HG03025 (cell line): ENCODE results near the gene YRDC.

Experiments
- ATAC-seq: cut with Tn5 transposase; IDR thresholded peaks from one replicate; pipeline ENCODE4 v1.9.1; 2021; ENCODE audit warnings: mild to moderate bottlenecking, moderate library complexity; ENCODE audit not compliant: unreplicated experiment, low FRiP score

Gene YRDC, protein sequence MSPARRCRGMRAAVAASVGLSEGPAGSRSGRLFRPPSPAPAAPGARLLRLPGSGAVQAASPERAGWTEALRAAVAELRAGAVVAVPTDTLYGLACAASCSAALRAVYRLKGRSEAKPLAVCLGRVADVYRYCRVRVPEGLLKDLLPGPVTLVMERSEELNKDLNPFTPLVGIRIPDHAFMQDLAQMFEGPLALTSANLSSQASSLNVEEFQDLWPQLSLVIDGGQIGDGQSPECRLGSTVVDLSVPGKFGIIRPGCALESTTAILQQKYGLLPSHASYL

DNA sequence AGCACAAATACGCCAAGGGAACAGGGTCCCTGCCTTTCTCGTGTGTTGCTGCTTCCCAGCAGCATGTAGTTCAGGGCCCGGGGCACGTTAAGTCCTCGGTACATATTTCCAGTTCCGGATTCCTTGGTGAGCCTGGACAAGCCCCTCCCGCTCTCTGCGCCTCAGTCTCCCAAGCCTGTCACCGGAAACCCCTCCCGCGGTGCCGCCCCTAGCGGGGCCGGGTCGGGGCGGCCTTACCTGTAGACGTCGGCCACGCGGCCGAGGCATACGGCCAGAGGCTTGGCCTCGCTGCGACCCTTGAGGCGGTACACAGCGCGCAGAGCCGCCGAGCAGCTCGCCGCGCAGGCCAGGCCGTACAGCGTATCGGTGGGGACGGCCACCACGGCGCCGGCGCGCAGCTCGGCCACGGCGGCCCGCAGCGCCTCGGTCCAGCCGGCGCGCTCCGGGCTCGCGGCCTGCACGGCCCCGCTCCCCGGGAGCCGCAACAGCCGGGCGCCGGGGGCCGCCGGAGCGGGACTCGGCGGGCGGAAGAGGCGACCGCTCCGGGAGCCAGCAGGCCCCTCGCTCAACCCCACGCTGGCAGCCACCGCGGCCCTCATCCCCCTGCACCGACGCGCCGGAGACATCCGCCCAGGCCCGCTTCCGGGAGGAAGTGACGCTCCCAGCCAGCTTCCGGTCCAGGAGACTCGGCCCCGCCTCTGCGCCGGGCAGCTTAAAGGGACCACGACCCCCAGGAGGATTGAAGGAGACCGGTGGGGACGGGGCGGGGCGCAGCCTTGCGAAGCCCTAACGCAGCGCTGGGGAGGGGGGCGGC lies at the start of gene YRDC, which contains the start of gene C1orf122:
Gene YRDC (minus strand): TSS at position 654 of the 814 bp plus-strand sequence. CDS start 28 bp downstream, at position 626.
Gene C1orf122 (plus strand): TSS at position 236 of the 814 bp plus-strand sequence. CDS start 615 bp downstream, outside the sequence.
- peak; percentile 82 for ATAC-seq

DNA sequence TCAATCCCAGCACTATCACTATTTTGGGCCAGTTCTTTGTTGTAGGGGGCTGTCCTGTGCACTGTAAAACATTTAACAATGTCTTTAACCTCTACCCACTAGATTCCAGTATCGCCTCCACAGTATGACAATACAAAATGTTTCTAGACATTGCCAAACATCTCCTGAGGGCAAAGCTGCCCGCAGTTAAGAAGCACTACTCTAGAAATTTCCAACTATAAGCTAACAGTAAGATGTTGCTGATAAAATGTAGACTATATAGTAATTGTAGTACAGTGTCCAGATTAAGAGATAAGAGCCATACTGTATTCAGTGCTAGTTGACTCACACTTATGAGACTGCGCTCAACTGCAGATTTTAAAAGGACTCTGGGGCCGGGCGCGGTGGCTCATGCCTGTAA lies 46.4 kb upstream of the YRDC start:
- ATAC-seq: no peak

DNA sequence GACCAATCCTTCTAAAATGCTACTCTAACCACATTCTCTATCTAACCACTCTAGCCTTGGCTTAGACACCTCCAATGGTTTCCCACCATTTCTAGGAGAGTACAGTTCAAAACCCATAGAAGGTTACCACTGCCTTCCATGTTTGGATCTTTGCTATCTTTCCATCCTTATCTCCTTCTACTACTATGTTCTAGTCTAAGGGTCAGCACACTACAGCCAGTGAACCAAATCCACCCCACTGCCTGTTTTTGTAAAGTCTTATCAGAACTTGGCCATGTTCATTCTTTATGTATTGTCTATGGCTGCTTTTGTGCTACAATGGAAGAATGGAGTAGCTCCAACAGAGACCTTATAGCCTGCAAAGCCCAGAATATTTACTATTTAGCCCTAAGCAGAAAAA lies 45.1 kb upstream of the YRDC start:
- ATAC-seq: no peak

DNA sequence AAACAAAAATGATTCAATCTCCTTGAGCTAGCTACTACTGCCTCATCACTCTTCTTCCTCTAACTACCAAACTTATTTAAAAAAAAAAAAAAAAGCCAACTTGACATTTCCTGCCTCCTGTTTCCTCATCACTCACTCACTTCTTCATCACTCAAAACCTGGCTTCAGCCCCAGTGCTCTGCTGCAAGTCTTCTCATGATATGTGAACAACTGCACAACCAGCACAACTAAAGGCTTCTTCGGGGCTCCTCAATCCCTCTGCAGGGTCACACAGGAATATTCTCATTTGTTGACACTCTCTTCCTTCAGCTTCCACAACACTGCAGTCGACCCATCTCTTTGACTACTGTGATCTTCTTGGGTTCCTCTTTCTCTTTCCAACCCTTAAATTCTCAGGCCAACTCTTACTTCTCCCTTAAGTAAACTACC lies 43.8 kb upstream of the YRDC start:
- ATAC-seq: no peak

DNA sequence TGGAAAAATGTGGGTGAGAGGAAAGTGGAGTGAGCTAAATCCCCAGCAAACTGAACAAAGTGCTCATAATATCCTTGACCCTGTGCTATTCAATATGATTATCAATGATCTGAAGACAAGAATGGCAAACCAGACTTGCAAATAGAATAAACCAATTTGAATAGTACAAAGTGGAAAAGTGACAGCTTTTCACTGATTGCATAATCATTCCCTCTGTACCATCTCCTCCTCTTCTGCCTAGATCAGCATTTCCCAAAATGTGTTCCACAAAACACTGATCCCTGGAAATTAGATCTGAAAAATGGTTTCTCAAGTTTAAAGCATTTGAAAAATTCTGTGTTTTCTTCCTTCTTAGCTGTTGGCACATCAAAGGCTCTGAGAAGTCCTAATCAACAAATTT lies 43.3 kb upstream of the YRDC start:
- ATAC-seq: no peak

DNA sequence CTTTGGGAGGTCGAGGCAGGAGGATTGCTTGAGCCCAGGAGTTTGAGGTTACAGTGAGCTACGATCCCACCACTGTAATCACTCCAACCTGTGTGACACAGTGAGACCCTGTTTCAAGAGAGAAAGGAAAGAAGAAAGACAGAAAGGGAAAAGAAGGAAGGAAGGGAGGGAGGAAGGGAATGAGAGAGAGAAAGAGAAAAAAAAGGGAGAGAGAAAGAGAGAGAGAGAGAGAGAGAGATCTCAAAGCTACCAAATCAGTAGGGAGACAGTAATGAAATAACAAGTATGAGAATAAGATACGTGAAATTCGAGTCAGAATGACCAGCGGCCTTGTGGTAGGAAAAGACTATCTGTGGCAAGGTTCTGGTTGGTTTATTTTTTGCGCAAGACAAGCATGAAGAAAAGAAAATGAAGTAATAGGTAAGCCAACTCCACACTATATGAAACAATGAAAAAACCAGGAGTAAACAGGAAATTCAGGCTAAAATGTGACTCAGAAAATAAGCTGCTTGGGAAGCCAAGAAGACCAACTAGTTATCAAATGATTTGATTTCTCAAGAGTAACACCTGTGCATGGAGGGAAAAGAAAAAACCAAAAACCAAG lies 42.4 kb upstream of the YRDC start:
- ATAC-seq: no peak

DNA sequence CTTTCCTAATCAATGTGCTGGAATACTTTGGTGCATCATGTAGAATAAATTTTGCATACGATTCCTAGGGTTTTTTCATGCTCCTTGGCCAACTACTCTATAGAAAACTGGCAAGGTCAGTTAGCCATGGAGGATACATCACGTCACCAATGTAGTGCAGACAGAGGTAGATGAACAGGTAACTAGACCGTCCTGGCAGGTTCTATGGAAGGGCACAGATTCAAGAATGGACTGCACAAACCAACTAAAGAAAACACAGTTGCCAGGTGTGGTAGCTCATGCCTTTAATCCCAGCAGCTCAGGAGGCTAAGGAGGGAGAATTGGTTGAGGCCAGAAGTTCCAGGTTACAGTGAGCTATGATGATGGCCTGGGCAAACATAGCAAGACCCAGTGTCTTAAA lies 41.5 kb upstream of the YRDC start:
- ATAC-seq: no peak

DNA sequence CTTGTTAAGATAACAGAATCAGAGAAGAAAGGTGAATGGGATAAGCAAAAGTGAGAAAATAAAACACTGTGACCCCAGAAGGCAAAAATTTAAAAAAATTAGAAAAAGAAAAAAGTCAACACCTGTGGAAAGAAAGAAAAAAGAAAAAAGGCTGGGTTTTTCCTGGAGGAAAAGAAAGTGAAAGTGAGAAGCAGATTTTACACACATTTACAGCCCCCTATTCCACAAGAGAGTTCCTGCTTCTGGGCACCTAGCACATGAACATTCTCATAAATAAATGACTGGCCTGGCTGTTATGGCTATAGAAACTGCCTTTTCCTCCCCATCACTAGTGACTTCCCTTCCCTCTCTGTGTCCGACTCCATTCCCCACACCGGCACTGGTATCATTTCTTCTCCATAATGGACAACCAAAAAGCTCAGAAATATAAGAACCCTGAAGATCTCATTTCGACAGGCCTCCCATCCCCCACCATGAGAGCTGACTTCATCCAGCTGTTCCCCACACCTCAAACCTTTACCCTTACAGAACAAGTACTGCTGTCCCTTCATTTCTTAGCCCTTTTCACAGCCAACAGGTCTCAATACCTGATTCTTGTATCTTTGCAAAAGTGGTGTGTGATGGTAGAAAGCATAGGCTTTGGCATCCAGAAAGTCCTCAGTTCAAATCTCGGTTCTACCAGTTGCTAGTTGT lies 38.8 kb upstream of the YRDC start:
- no peak for ATAC-seq

DNA sequence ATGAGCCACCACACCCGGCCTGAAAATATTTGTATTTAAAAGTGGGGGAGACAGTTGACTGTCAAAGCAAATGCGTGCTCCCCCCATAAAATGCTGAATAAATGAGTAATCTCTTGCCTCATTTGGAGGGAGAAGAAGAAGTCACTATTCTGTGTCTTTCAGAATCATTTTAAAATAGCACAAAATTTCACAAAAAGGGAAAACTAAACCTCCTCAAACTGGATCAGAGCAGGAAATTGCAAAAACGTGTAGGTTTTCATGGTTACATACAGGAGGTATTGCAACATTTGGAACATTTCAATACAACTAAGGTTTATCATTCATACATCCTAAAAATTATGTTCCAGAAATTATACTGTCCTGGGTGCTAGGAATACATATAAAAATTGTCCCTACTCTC lies 37.8 kb upstream of the YRDC start:
- ATAC-seq: no peak

DNA sequence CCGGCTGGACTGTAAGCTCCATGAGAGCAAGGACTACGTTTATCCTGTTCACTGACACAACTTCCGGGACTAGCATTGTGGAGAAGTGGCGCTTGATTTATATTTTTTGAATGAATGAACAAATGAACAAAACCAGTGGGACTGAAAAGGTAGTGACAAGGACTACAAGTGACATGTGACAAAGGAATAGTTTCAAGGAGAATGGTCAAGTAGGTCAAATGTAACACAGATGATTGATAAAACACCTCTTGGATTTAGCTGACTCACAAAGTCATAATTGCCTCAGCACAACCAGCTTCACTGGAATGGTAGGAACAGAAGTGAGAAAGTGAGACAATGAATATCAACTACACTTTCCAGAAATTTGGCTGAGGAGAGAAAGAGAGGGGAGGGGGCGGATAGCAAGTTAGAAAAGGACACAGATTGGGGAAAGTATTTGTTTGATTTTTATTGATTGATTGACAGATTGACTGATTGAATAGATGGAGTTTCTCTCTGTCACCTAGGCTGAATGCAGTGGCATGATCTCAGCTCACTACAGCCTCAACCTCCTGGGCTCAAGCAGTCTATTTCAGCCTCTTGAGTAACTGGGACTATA lies 37.1 kb upstream of the YRDC start:
- no peak for ATAC-seq

DNA sequence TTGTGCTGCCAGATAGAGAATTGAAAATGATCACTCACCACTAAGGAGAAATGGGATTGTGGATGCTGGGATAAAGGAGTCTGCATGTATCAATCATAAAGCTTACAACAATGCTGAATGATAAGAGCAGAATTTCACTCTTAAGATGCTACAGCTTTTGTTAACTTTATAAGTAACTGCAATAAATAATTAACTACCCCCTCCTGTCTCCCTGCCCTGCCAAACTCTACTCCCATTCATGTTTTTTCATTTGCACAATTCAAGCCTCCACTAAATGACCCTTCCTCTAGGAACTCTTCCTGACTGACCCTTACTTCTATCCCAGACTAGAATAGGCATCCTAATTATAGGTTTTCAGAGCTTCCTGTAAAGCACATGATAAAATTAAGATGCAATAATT lies 36.5 kb upstream of the YRDC start:
- ATAC-seq: no peak

DNA sequence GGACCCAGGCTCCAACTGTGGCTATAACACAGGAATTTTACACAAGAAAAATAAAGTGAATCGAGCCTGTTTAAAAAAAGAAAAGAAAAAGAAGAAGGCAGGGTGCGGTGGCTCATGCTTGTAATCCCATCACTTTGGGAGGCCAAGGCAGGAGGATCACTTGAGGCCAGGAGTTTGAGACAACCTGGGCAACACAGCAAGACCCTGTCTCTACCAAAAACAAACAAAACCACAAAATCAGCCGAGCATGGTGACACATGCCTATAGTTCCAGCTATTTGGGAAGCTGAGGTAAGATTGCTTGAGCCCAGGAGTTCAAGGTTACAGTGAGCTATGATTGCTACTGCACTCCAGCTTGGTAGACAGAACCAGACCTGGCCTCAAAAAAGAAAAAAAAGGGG lies 33.6 kb upstream of the YRDC start:
- ATAC-seq: no peak

DNA sequence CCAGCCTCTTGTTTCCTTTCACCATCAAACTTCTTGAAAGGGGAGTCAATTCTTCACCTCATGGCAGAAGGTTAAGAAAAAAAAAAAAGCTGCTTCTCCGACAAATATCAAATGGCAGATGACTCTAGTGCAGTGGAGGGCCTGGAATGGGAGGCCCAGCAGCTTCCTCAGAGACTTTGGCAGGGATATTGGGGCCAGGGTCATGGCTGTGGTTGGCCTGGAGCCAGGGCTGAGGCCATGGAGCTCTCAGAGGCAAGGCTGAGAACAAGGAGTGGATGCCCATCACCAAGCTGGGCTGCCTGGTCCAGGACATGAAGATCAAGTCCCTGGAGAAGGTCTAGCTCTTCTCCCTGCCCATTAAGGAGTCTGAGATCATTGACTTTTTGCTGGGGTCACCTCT lies 32.7 kb upstream of the YRDC start:
- no peak for ATAC-seq

DNA sequence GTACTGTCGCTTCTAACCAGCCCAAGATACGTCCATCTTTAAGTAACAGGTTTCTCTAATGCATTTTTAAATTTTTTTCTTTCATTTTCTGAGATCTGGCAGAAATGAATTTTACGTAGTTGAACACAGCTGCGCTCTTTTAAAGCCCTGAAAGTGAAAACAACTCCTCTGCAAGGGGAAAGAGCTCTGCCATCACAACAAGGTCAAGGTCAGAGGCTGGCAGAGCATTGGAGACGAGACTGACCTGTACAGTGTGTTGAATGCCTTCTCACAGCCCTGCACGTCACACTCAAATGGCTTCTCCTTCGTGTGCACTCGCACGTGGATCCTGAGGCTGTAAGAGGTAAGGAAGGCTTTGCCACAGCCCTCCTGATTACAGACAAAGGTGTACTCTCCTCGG lies 31.7 kb upstream of the YRDC start:
- ATAC-seq: no peak

DNA sequence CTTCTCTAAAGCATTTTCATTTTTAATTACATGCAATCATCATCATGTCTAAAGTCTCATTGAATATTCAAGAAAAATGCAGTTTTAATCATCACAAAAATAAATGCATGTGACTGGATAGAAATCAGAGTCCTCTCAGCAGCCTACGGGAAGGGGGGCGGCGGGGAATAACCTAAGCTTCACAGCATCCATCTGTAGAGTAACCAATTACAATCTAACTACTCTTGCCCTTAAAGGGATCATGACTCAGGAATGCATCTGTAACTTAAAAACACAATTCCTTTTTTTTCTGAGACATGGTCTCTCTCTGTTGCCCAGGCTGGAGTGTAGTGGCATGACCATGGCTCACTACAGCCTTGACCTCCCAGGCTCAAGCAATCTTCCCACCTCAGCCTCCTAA lies 28.8 kb upstream of the YRDC start:
- no peak for ATAC-seq

DNA sequence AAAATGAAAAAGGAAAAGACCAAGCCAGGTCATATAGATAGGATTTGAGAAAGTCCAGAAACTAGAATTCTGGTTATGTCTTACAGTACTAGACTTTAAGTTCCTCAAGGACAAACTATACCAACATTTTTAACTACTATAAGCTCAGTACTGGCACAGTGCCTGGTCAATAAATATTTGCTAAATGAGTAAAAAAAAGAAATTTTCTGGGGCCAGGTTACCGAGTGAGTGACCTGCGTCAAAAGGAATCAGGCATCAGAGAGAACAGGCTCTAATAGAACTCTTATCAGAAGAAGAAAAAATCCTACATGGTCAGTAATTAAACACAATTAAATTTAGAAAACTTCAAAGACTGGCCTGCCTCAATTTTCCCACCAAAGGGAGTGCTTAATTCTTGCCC lies 23.8 kb upstream of the YRDC start:
- no peak for ATAC-seq

DNA sequence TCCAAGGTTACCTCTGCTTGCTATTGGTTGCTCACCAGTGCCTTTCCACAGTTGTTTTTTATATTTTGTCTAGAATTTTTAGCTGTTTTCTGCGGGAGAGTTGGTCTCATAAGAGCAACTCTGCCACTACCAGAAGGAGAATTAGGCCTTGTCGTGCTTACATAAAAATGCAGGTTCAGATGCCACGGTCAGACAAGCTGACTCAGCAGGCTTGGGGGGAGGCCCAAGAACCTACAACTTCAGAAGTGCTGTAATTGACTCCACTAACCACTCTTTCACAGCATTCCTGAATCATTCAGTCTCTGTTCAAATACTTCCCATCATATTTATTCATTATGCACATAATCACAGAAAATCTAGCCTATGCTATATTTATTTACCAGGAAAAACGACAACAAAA lies 23.1 kb upstream of the YRDC start:
- ATAC-seq: no peak

DNA sequence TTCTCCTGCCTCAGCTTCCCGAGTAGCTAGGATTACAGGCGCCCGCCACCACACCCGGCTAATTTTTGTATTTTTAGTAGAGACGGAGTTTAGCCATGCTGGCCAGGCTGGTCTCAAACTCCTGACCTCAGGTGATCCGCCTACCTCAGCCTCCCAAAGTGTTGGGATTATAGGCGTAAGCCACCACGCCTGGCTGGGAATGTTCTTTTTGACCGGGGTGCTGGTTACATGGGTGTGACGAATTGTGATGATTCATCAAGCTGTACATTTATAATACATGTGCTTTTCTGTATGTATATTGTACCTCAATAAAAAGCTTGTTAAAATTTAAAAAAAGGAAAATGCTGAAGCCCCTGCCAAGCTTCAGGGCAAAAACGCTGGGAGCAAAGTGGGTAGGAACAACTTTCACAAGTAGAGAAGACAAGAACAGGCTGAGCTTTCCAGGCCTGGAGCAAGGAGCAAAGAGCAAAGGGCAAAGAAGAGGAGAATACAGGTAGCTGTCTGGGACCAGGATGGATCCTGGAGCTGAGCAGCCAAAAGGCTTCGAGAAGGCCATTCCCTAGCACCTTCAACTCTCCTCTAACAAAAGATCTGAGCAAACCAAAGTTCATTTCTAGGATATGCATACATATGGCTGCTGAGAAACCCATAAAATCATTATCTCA lies 20.5 kb upstream of the YRDC start:
- no peak for ATAC-seq

DNA sequence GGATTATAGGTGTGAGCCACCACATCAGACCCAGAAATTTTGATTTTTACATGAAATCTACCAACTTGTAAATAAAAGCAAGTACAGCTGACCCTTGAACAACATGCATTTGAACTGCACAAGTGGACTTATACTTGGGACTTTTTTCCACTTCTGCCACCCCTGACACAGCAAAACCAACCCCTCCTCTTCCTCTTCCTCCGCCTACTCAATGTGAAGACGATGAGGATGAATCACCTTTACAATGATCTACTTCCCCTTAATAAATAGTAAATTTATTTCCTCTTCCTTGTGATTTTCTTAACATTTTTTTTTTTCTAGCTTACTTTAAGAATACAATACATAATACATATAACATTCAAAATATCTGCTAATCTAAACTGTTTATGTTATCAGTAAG lies 17.5 kb upstream of the YRDC start:
- ATAC-seq: no peak

DNA sequence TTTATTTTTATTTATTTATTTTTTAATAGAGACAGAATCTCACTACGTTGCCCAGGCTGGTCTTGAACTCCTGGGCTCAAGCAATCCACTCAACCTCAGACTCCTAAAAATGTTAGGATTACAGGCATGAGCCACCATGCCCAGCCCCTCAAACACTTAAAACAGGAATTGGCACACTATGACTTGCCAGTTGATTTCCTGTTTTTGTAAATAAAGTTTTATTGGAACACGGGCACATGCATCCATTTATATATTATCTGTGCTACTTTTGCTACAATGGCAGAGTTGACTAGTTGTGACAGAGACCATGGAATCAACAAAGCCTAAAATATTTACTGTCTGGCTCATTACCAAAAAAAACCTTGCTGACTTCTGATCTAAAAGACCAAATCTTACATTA lies 16.0 kb upstream of the YRDC start:
- ATAC-seq: no peak
